GM21825 (cell line): ENCODE results near the gene PLAU.
"Not testable (repeated sequence)": the region's sequence is repeated elsewhere in the genome, so short reads cannot be mapped to it uniquely, and the experiment has no call there.

Experiments used
- ATAC-seq: cut with Tn5 transposase; IDR thresholded peaks from one replicate; pipeline ENCODE4 v1.9.1; 2021; ENCODE audit warnings: mild to moderate bottlenecking, moderate library complexity; ENCODE audit not compliant: unreplicated experiment

The PLAU gene

GRCh38 chr10:73948947-73949633 lies 38.2 kb downstream of the PLAU start:
- no peak for ATAC-seq

- ATAC-seq = no peak
Observed at GRCh38 chr10:73950155-73950948, 39.4 kb downstream of the PLAU start.

- no peak for ATAC-seq
Observed at GRCh38 chr10:73953665-73954064, 42.7 kb downstream of the PLAU start.

- no peak for ATAC-seq
Observed at GRCh38 chr10:73954737-73955136, 43.8 kb downstream of the PLAU start.

GRCh38 chr10:73955719-73956118 lies 44.8 kb downstream of the PLAU start:
- ATAC-seq = no peak

- ATAC-seq = peak; percentile 43
Observed at GRCh38 chr10:73956476-73957359, 45.8 kb downstream of the PLAU start.

GRCh38 chr10:73959484-73960243 lies 48.7 kb downstream of the PLAU start:
- no peak for ATAC-seq

GRCh38 chr10:73962386-73962785 lies 51.5 kb downstream of the PLAU start:
- no peak for ATAC-seq

- ATAC-seq = not testable (repeated sequence)
Observed at GRCh38 chr10:73963533-73963932, 52.6 kb downstream of the PLAU start.

GRCh38 chr10:73964743-73965142 lies 53.8 kb downstream of the PLAU start:
- no peak for ATAC-seq

- not testable (repeated sequence) for ATAC-seq
Observed at GRCh38 chr10:73965267-73965889, 54.4 kb downstream of the PLAU start.

- no peak for ATAC-seq
Observed at GRCh38 chr10:73965890-73966768, 55.2 kb downstream of the PLAU start.

GRCh38 chr10:73967022-73967429 lies 56.1 kb downstream of the PLAU start:
- ATAC-seq = no peak
